T-cell (primary cell): ENCODE measurements around the gene FCAMR. TPM values are rescaled to one million over a fixed set of nuclear protein-coding genes. Genes with fewer than 3 reads are reported as not detected.

Experiments
- ATAC-seq, 4 experiments: fragments of 200-7000 bp in 3 of 4; fragments of 150-1000 bp in 1 of 4; cut with Tn5 transposase; replicated peaks in 1 of 4; 1 replicate in 3 of 4; 2 replicates in 1 of 4; pipeline ENCODE4 v1.10.0; 2021; ENCODE audit warnings: moderate library complexity in 3 of 4, mild to moderate bottlenecking in 2 of 4, moderate number of reproducible peaks in 1 of 4
- CTCF ChIA-PET, 2 donors: fragments of 300-600 bp; sonication (Branson Sonifier 250); formaldehyde crosslinking; loops; one replicate each; lab custom pipeline; 2022; ENCODE audit warnings: antibody characterized with exemption in 2 of 2; lab: Charles Lee
- POLR2A ChIA-PET, 2 donors: fragments of 300-600 bp; sonication (Branson Sonifier 250); formaldehyde crosslinking; loops; one replicate each; lab custom pipeline; 2022; ENCODE audit warnings: antibody characterized with exemption in 2 of 2; lab: Charles Lee
- DNase-seq, 35 experiments: peaks; one replicate each; pipeline versions ENCODE4 v3.0.0 to v3.0.0-alpha.2; 2013 to 2023
- H3K27ac ChIP-seq: one replicate; pipeline ENCODE4 v1.5.1; 2013; ENCODE audit warnings: low read length
- H3K27me3 ChIP-seq, 2 experiments: replicated peaks in 1 of 2; 1 replicate in 1 of 2; 2 replicates in 1 of 2; pipeline versions ENCODE4 v1.6.1 to v1.7.0; 2013; ENCODE audit warnings: low read length in 1 of 2, mixed read lengths in 1 of 2; ENCODE audit not compliant: control insufficient read depth in 2 of 2, insufficient read depth in 2 of 2; ENCODE audit errors: extremely low read depth in 1 of 2
- H3K36me3 ChIP-seq, 2 donors: 1 replicate in 1 of 2; 2 replicates in 1 of 2; pipeline versions ENCODE4 v1.6.1 to v1.7.0; 2013; ENCODE audit warnings: low read length in 1 of 2; ENCODE audit not compliant: control insufficient read depth in 2 of 2, insufficient read depth in 1 of 2; ENCODE audit errors: extremely low read depth in 1 of 2
- H3K4me1 ChIP-seq, 2 experiments: 1 replicate in 1 of 2; 2 replicates in 1 of 2; pipeline versions ENCODE4 v1.6.1 to v1.7.0; 2013; ENCODE audit warnings: low read length in 2 of 2, mixed read lengths in 1 of 2; ENCODE audit not compliant: insufficient read depth in 2 of 2, control insufficient read depth in 1 of 2; ENCODE audit errors: extremely low read depth in 1 of 2
- H3K4me3 ChIP-seq, 2 donors: 1 replicate in 1 of 2; 2 replicates in 1 of 2; pipeline versions ENCODE4 v1.5.1 to v1.7.0; 2013; ENCODE audit warnings: mild to moderate bottlenecking in 2 of 2, low read length in 1 of 2, moderate library complexity in 1 of 2; ENCODE audit not compliant: control insufficient read depth in 1 of 2; ENCODE audit errors: extremely low read depth in 1 of 2
- H3K9me3 ChIP-seq: 2 replicates; pipeline ENCODE4 v1.7.0; 2013
- H3K27ac Mint-ChIP-seq, 2 donors: one replicate each; pipeline ENCODE4 v1.8.0; 2020 to 2021; ENCODE audit warnings: mild to moderate bottlenecking in 2 of 2, mixed read lengths in 2 of 2
- H3K27me3 Mint-ChIP-seq, 2 donors: one replicate each; pipeline ENCODE4 v1.8.0; 2021 to 2022; ENCODE audit warnings: mixed read lengths in 2 of 2
- H3K36me3 Mint-ChIP-seq: one replicate; pipeline ENCODE4 v1.8.0; 2021; ENCODE audit warnings: mixed read lengths
- H3K4me1 Mint-ChIP-seq, 3 donors: one replicate each; pipeline ENCODE4 v1.8.0; 2020 to 2022; ENCODE audit warnings: mixed read lengths in 3 of 3, mild to moderate bottlenecking in 1 of 3
- H3K4me3 Mint-ChIP-seq, 3 donors: one replicate each; pipeline ENCODE4 v1.8.0; 2020 to 2022; ENCODE audit warnings: mild to moderate bottlenecking in 3 of 3, mixed read lengths in 3 of 3, moderate library complexity in 3 of 3
- H3K9me3 Mint-ChIP-seq, 3 donors: one replicate each; pipeline ENCODE4 v1.8.0; 2020 to 2022; ENCODE audit warnings: mixed read lengths in 3 of 3
- WGBS: methylation state at CpG from one replicate; pipeline ENCODE4 v1.1.5; 2013; ENCODE audit warnings: missing lambda C conversion rate; ENCODE audit not compliant: insufficient coverage; 5-methylcytosine and 5-hydroxymethylcytosine counted together
- total RNA-seq, 35 experiments: library from RNA in 6 of 35; stranded (reverse) in 6 of 35; fragments of 120-200 nt in 1 of 35; gene quantifications; one replicate each; pipeline versions ENCODE4 v1.2.1 to v1.2.4 and lab custom pipeline; 2013 to 2026

Gene FCAMR
- total RNA-seq (not detected), total RNA-seq (lab: John Stamatoyannopoulos, UW) (0 to 0.09 (median 0) reads per million in 29 experiments)
- total RNA-seq (2013): not detected

GRCh38 chr1:206970446-206970845 is at the start of gene FCAMR:
FCAMR (minus strand) TSS chr1:206970460; CDS start chr1:206970125, 335 bp downstream.
- WGBS: no CpG with 5 or more reads among the region's 2 CpGs

GRCh38 chr1:207019661-207020060 is 49.4 kb upstream of the FCAMR start:
- H3K4me1 Mint-ChIP-seq: no peaks in the 10 kb centered on the region
- H3K9me3 ChIP-seq: no peaks in the 10 kb centered on the region
- H3K4me1 ChIP-seq: no peaks in the 10 kb centered on the region
- H3K36me3 Mint-ChIP-seq: no peaks in the 10 kb centered on the region
- H3K27ac ChIP-seq: no peak overlapping the region
- H3K4me3 Mint-ChIP-seq: no peak overlapping the region
- ATAC-seq: no peak
- H3K4me3 ChIP-seq: no peak overlapping the region
- H3K27me3 ChIP-seq: peaks cover 0 to 20% of the 10 kb centered on the region in 2 experiments
- no peak overlapping the region for H3K27ac Mint-ChIP-seq
- no peaks in the 10 kb centered on the region for H3K9me3 Mint-ChIP-seq
- DNase-seq: no peak
- CTCF ChIA-PET: no interaction called here
- POLR2A ChIA-PET: no interaction called here
- peaks cover 9 to 23% of the 10 kb centered on the region in 2 donors for H3K27me3 Mint-ChIP-seq
- H3K36me3 ChIP-seq: no peaks in the 10 kb centered on the region
- no CpG with 5 or more reads among the region's 2 CpGs for WGBS

More at GRCh38 chr1:206970446-206970845, at the start of gene FCAMR:
- Histone ChIP-seq H3K27ac (no peak within 1 kb of the TSS), H3K4me1 (peaks cover 6 to 15% of the 10 kb centered on the region in 2 experiments), H3K36me3 (no peaks in the 10 kb centered on the region), H3K9me3 (no peaks in the 10 kb centered on the region), H3K27me3 (peaks cover 0 to 9% of the 10 kb centered on the region in 2 experiments), H3K4me3 (no peak within 1 kb of the TSS)
- CTCF ChIA-PET: no interaction called here
- DNase-seq (no peak), ATAC-seq (no peak)
- Mint-ChIP-seq H3K4me3 (no peak within 1 kb of the TSS), H3K27me3 (peaks cover 0 to 13% of the 10 kb centered on the region in 2 donors), H3K27ac (no peak within 1 kb of the TSS), H3K36me3 (no peaks in the 10 kb centered on the region), H3K9me3 (no peaks in the 10 kb centered on the region), H3K4me1 (peaks cover 21 to 24% (median 22%) of the 10 kb centered on the region in 3 donors)
- POLR2A ChIA-PET: no interaction called here

GRCh38 chr1:207019161-207019560 is 48.9 kb upstream of the FCAMR start:
- WGBS: 60% methylated on average over 1 of the region's 2 CpGs
- POLR2A ChIA-PET: no interaction called here
- Histone ChIP-seq H3K9me3 (no peaks in the 10 kb centered on the region), H3K4me3 (no peak overlapping the region), H3K27ac (no peak overlapping the region), H3K27me3 (peaks cover 0 to 18% of the 10 kb centered on the region in 2 experiments), H3K4me1 (no peaks in the 10 kb centered on the region), H3K36me3 (no peaks in the 10 kb centered on the region)
- Mint-ChIP-seq H3K9me3 (no peaks in the 10 kb centered on the region), H3K4me1 (no peaks in the 10 kb centered on the region), H3K27me3 (peaks cover 9 to 26% of the 10 kb centered on the region in 2 donors), H3K4me3 (no peak overlapping the region), H3K36me3 (no peaks in the 10 kb centered on the region), H3K27ac (no peak overlapping the region)
- CTCF ChIA-PET: no interaction called here
- DNase-seq: no peak
- no peak for ATAC-seq

GRCh38 chr1:207018707-207019106 is 48.4 kb upstream of the FCAMR start:
- no peaks in the 10 kb centered on the region for H3K36me3 Mint-ChIP-seq
- no peaks in the 10 kb centered on the region for H3K9me3 Mint-ChIP-seq
- peaks cover 0 to 18% of the 10 kb centered on the region in 2 experiments for H3K27me3 ChIP-seq
- no peaks in the 10 kb centered on the region for H3K4me1 Mint-ChIP-seq
- CTCF ChIA-PET: no interaction called here
- no peak for DNase-seq
- no peaks in the 10 kb centered on the region for H3K4me1 ChIP-seq
- POLR2A ChIA-PET: no interaction called here
- peaks cover 9 to 29% of the 10 kb centered on the region in 2 donors for H3K27me3 Mint-ChIP-seq
- no peak overlapping the region for H3K27ac ChIP-seq
- no peak for ATAC-seq
- 63% methylated on average over 4 of the region's 4 CpGs for WGBS
- H3K4me3 ChIP-seq: no peak overlapping the region
- H3K4me3 Mint-ChIP-seq: no peak overlapping the region
- H3K36me3 ChIP-seq: no peaks in the 10 kb centered on the region
- no peaks in the 10 kb centered on the region for H3K9me3 ChIP-seq
- H3K27ac Mint-ChIP-seq: no peak overlapping the region

- CTCF ChIA-PET: no interaction called here
- no peaks in the 10 kb centered on the region for H3K36me3 ChIP-seq
- ATAC-seq (no peak), DNase-seq (no peak)
- H3K27me3 ChIP-seq: peaks cover 0 to 14% of the 10 kb centered on the region in 2 experiments
- Mint-ChIP-seq H3K27ac (no peak overlapping the region), H3K27me3 (peaks cover 14 to 34% of the 10 kb centered on the region in 2 donors), H3K4me1 (no peaks in the 10 kb centered on the region), H3K4me3 (no peak overlapping the region), H3K36me3 (no peaks in the 10 kb centered on the region), H3K9me3 (no peaks in the 10 kb centered on the region)
- H3K27ac ChIP-seq: no peak overlapping the region
- no peaks in the 10 kb centered on the region for H3K4me1 ChIP-seq
- POLR2A ChIA-PET: no interaction called here
- no CpG with 5 or more reads among the region's 7 CpGs for WGBS
- no peaks in the 10 kb centered on the region for H3K9me3 ChIP-seq
- H3K4me3 ChIP-seq: no peak overlapping the region
These were observed 47.6 kb upstream of the FCAMR start for GRCh38 chr1:207017615-207018559.

- DNase-seq (no peak), ATAC-seq (no peak)
- CTCF ChIA-PET: no interaction called here
- Histone ChIP-seq H3K27ac (no peak overlapping the region), H3K27me3 (peaks cover 0 to 3% of the 10 kb centered on the region in 2 experiments), H3K4me1 (no peaks in the 10 kb centered on the region), H3K36me3 (no peaks in the 10 kb centered on the region), H3K4me3 (no peak overlapping the region), H3K9me3 (no peaks in the 10 kb centered on the region)
- POLR2A ChIA-PET: no interaction called here
- no peaks in the 10 kb centered on the region for H3K4me1 Mint-ChIP-seq
- H3K36me3 Mint-ChIP-seq: no peaks in the 10 kb centered on the region
- WGBS: 86% methylated on average over 1 of the region's 3 CpGs
- no peaks in the 10 kb centered on the region for H3K9me3 Mint-ChIP-seq
- H3K4me3 Mint-ChIP-seq: no peak overlapping the region
- peaks cover 19 to 41% of the 10 kb centered on the region in 2 donors for H3K27me3 Mint-ChIP-seq
- H3K27ac Mint-ChIP-seq: no peak overlapping the region
These were observed 45.5 kb upstream of the FCAMR start for GRCh38 chr1:207015791-207016190.
